ENCODE measurements around the gene GRIN3B.

DNA sequence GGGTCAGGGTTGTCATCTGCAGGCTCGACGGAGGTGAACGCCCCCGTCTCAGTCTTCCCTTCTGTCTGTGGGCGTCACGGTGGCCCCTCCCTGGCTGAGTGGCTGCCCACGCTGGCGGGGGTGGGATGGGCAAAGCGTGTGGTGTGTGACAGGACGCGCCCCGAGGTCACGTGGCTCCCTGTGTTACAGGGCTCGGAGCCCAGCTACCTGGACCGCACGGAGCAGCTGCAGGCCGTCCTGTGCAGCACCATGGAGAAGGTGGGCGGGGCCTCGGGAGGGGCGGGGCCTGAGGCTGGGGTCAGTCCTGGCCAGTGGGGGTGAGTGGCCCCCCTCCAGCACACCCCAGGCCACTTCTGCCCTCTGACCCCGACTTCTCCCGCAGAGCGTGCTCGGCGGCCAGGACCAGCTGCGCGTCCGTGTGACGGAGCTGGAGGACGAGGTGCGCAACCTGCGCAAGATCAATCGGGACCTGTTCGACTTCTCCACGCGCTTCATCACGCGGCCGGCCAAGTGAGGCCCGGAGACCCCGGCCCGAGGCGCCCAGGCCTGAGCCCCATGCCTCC is 6.3 kb upstream of the GRIN3B start:
- TF ChIP-seq, protein P1, sequence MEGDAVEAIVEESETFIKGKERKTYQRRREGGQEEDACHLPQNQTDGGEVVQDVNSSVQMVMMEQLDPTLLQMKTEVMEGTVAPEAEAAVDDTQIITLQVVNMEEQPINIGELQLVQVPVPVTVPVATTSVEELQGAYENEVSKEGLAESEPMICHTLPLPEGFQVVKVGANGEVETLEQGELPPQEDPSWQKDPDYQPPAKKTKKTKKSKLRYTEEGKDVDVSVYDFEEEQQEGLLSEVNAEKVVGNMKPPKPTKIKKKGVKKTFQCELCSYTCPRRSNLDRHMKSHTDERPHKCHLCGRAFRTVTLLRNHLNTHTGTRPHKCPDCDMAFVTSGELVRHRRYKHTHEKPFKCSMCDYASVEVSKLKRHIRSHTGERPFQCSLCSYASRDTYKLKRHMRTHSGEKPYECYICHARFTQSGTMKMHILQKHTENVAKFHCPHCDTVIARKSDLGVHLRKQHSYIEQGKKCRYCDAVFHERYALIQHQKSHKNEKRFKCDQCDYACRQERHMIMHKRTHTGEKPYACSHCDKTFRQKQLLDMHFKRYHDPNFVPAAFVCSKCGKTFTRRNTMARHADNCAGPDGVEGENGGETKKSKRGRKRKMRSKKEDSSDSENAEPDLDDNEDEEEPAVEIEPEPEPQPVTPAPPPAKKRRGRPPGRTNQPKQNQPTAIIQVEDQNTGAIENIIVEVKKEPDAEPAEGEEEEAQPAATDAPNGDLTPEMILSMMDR (IDR thresholded peaks at IDR 0.05) = no peak
- TF ChIP-seq POLR2AphosphoS5 (IDR thresholded peaks at IDR 0.05) (no peak), POLR2A (IDR thresholded peaks at IDR 0.05) (no peak)

Data from breast epithelium (tissue), 3 donors.